Measurements from ENCODE around the gene SRPRB.

SRPRB gene

DNA sequence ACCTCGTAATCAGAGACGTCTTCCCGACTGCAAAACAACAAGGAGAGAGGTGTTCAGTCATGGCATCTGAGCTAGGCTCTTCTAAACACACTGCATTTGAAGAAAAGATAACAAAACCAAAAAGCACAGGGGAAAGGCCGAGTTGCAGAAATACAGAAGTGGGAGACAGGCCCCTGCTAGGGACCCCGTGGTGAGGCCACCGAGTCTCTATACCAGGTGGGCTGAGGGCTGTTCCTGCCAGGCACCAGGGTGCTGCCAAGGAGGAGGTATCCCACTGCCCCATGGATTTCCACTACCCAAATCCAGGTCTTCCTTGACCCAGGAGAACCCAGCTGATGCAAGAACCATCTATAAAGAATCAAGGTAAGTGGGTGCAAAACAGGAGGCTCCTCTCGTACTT lies 59.0 kb downstream of the SRPRB start:
- H3K4me3 ChIP-seq (ENCODE audit: low read depth, low read length), result no peak overlapping the region

DNA sequence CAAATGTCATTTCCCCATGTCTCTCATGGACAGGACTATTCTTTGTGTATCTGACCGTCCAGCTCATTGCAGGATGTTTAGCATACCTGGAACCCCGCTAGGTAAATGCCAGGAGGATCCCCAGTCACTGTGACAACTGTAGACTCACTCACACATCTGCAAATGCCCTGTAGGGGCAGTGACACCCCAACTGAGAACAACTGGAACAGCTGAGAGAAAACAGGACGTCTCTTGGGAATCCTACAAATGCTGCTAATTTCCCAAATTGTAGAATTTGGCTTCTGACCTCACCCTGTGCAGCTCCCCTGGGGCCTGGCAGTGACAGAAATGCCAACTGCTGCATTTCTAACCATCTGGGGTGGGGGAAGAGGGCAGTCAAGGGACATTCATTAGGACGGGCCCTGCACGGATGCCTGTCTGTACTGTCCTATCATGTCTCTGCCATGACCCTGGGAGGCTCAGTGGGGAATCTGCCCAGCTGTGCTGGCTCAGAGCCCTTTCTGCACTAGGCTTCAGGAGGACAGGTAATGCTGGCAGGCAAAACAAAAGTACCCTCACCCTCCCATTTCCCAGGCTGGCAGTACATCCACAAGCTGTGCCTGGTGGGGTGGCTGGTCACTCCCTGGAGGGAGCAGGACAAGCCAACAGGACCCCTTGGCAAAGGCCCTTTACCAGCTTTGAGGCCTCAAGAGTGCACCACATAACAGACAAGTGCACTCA lies 59.7 kb downstream of the SRPRB start:
- H3K4me3 ChIP-seq (ENCODE audit: low read depth, low read length), result no peak overlapping the region

DNA sequence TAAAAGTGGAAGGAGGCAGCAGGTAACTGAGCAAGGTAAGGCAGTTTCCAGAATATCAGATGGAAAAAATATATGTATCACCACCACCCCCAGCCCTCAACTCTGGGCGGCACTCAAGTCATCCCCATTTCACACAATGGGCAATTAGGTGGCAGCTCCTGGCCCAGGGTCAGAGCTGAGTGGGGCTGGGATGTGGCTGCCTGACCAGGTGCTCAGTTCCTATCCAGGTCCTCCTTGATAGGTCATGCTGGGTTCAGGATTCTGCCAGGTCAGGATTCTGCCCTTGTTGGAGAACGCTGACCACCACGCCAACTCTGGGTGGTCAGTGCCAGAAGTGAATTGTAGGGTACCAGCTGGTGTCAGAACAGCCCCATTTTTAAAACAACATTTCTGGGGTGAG lies 60.5 kb downstream of the SRPRB start:
- H3K4me3 ChIP-seq (ENCODE audit: low read depth, low read length), result no peak overlapping the region

DNA sequence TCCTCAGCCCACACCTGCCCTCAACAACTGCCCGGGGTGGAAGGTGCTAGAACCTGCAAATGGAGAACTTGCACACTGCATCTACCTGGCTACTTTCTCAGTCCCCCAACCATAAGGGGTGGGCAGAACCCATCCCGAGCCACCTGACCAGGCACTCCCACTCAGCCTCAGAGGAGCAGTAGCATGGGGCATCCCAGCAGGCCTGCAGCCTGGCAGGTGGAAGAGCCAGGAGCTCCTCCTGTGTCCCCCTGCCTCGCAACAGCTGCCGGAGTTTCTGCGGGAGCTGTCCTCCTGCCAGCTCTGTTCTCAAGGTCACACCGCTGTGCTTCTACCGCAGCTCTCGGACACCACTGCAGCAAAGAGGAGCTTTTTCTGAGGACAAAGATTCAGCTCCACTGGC lies 62.6 kb downstream of the SRPRB start:
- no peak overlapping the region for H3K4me3 ChIP-seq (ENCODE audit: low read depth, low read length)

DNA sequence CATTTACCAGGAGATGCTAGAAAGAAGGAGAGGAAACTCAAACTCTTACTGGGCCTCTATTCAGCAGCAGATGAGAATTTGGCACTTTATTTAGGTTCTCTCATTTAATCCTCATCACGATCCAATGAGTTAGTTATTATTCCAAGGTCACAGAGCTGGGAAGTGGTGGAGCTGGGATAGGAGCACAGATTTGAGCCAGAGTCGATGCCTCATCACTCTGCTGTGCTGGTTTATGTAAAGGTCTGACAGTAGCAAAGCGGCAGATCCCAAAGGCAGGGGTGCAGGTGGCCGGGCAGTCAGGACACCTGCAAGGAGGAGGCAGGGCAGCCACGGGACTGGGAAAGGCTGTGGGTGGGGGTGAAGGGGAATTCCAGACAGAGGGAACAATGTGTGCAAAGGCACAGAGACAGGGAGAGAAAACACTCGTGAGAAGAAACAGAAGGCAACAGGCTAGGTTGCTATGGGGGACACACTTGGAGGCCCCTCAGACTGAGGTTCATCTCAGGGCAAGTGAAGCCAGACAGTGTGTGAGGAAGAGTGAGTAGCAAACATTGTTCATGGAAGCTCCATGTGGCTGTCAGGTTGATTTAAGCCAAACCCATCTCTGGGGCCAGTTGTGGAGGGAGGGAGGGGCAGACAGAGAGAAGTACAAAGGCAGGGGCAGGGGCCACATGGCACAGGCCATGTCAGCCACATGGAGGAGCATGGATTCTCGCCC lies 63.3 kb downstream of the SRPRB start:
- no peak overlapping the region for H3K4me3 ChIP-seq (ENCODE audit: low read depth, low read length)

DNA sequence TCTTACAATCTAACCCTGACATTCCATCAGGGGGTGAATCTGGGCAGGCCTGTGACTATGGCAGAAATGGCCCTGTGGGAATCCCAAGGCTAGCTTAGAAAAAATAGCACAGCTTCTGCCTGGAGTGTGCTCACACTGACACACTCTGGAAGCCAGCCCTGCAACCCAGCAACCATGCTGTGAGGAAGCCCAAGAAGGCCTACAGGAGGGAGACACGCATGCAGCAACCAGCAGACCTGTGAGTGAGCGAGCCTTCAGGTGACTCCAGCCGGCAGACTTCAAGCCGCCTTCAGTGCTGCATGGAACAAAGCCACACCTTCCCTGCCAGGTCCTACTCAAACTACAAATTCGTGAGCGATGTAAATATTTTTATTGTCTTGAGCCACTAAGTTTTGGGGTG lies 64.0 kb downstream of the SRPRB start:
- no peak overlapping the region for H3K4me3 ChIP-seq (ENCODE audit: low read depth, low read length)

DNA sequence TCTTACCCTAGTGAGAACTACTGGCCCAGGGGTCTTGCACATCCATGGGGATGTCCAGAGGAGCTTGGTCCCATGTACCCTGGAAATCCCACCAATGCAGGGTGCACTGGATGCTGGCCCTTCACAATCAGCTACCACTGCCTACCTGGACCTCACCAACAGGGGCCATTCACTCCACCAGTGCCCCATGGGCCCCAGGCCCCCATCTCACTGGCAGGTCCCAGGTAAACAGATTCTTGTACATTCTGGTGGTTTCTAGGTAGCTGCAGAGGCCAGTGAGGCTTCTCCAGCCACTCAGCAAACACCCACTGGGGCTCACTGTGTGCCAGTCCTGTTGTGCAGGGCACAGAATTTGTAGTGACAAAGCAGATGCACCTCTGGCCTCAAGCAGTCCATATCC lies 65.2 kb downstream of the SRPRB start:
- H3K4me3 ChIP-seq (ENCODE audit: low read depth, low read length), result no peak overlapping the region
